GM19023 (cell line): ENCODE measurements around the gene KCP.
A peak's percentile ranks its signal among the peaks of the same experiment; 100 is the strongest.
"Not testable (repeated sequence)": the region's sequence is repeated elsewhere in the genome, so short reads cannot be mapped to it uniquely, and the experiment has no call there.

Source experiments
- ATAC-seq: cut with Tn5 transposase; IDR thresholded peaks from one replicate; pipeline ENCODE4 v1.9.1; 2021; ENCODE audit warnings: mild to moderate bottlenecking, moderate library complexity; ENCODE audit not compliant: unreplicated experiment

KCP gene

DNA sequence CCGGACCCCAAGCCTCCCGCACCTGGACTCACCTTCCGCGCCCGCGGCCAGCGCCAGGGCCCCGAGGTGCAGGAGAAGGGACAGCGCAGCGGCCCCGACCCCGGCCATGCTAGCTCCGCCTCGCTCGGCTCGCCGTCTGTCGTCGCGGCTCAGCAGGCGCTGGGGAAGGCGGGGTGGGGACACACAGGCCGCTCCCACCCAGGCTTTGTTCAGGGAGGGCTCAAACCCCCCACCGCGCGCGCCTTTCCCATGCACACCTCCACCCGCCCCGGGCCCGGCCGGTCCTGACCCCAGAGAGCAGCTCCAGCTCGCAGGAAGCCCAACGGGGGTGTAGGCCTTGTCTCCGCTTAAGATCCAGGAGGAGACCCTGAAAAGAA lies at the start of gene KCP:
KCP (minus strand) TSS at position 141 of the 377 bp plus-strand sequence; CDS start at position 108, 33 bp downstream.
- ATAC-seq: no peak

DNA sequence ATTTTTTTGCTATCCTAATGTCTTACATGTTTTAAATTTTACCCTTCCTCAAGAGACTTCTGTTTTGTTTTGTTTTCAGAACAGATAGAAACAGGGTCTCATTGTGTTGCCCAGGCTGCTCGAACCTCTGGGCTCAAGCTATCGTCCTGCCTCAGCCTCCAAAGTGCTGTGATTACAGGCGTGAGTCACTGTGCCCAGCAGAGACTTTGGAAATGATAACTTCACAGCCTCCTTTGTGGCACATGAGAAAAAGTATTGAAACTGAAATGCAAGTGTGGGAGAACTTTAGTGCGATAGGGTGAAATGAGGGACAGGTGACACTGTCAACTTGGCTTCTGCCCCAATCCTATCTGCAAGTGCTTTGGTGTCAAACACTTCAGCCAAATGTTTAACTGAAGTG lies 48.8 kb upstream of the KCP start:
- no peak for ATAC-seq

- no peak for ATAC-seq
Measured at GRCh38 chr7:128955981-128956380, 45.5 kb upstream of the KCP start.

DNA sequence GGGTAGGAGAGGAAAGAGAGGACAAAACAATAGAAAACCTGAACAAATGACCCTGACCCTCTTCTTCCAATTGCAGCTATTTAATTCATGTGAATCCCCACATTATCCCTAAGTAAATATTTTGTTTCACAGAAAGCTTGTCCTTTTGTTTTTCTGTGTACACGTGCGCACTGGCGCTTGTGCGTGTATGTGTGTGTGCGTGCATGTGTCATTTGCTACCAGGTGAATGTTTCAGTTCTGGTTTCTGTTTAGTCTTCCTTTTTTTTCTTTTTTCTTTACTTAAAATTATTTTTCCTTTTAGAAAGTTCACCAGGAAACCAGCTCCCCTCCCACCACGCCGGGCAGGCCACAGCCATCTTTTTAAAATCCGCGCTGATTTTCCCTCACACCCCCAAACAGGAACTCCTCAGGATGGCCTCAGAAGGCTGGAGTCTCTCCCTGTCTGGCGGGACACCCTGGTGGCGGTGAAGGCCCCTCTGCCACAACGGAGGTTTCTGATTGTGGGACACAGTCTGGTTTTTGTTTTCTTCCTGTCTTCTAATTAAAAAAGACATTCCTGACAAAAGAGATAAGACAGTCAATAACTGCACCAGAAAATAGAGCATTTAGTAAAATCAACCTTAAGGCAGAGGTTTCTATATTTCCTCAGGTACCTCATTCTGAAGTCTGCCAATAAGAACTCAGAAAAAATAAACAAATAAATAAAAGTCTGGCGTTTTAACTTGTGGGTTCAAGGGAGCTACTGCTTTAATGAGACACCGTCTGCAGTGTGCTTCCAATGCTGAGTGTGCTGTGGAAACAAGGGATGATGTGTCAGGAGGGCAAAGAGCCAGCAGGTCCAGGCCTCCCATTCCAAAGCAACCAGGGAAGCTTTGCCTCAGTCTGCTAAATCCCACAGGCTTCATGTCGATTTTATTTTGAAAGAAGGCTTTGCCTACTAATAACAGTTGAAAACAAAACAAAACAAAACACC lies 44.6 kb upstream of the KCP start:
- peak; percentile 59 for ATAC-seq

DNA sequence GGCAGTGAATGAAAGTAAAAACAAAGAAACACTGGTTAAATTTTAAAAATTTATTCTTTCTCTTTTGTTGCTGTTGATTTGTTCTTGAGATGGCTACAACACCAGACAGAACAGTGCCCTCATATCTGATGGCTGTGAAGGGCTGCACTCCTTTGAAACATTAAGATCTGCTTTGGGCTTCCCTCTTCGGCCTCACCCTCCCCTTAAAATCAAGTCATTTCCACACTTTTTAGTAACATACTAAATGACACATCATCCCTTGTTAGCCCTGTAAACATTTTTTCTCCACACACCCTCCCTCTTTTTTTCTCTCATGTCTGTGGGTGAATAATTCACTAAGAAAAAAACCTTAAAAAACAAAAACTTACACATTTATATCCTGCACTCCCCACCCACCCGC lies 43.6 kb upstream of the KCP start:
- no peak for ATAC-seq

GRCh38 chr7:128951296-128951695 lies 40.8 kb upstream of the KCP start:
- no peak for ATAC-seq

GRCh38 chr7:128948976-128949760 lies 38.7 kb upstream of the KCP start:
- no peak for ATAC-seq

- no peak for ATAC-seq
Measured at GRCh38 chr7:128948312-128948973, 37.9 kb upstream of the KCP start.

GRCh38 chr7:128947854-128948253 lies 37.3 kb upstream of the KCP start:
- no peak for ATAC-seq

GRCh38 chr7:128946936-128947830 lies 36.7 kb upstream of the KCP start:
- no peak for ATAC-seq

DNA sequence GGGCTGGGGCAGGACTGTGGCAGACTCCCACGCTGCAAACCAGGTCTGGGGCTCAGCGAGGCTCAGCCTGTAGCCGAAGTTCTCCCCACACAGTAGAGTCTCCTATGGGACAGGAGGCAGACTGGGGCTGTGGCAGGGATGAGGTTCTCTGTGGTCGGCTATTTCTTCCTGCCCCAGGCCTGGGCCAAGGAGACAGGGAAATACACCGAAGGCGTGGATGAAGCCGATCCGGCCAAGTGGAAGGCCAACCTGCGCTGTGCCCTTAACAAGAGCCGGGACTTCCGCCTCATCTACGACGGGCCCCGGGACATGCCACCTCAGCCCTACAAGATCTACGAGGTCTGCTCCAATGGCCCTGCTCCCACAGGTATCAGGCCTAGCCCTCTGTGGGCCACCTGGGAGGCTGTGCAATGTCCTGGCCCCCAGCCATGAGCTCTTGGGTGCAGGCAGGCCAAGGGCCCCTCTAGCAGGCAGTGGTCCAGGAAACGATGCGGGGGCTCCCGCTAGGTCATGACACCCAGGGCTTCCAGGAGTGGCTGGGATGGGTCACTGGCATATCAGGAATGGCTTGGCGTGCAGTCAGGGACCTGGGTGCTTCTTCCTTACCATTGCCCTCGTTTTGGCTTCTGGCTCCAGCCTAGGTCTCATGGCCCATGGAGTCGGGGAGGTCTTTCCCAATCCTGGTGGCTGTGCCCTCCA lies 35.3 kb upstream of the KCP start:
- no peak for ATAC-seq

- no peak for ATAC-seq
Measured at GRCh38 chr7:128944487-128945236, 34.2 kb upstream of the KCP start.

DNA sequence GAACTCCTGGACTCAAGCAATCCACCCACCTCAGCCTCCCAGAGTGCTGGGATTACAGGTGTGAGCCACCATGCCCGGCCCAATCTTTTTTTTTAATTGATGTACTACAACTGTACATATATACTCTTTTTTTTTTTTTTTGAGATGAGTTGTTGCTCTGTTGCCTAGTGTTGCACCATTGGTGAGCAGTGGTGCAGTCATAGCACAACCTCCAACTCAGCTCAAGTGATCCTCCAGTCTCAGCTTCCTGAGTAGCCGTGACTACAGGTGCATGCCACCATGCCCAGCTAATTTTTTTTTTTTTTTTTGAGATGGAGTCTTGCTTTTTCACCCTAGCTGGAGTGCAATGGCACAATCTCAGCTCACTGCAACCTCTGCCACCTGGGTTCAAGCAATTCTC lies 32.7 kb upstream of the KCP start:
- not testable (repeated sequence) for ATAC-seq

- ATAC-seq: no peak
Measured at GRCh38 chr7:128941946-128942526, 31.5 kb upstream of the KCP start.

DNA sequence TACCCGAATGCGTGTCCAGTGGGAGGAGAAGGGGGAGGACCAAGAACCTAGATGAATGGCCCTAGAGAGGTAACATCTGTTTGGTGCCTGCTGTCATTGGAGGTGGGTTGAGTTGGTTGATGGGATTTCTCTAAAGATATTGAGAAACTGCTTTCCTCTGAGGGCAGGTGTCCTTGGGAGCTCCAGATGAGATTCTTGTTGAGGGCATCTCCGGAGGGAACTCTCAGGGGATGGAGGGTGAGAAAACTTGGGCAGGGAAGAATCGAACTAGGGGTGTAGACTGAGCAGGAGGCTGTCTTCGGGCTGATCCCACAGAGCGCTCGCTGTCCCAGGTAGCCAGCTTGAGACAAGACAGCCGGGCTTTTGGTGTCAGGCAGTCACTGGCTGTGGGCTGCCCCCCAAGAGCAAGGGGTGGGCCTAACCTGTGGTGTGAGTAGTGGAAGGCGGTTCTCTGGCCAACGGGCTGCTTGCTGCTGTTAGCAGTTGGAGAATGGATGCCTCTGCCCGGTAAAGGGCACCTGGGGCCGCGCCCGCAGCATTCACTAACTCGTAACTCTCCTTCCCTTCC lies 30.9 kb upstream of the KCP start:
- ATAC-seq: no peak

DNA sequence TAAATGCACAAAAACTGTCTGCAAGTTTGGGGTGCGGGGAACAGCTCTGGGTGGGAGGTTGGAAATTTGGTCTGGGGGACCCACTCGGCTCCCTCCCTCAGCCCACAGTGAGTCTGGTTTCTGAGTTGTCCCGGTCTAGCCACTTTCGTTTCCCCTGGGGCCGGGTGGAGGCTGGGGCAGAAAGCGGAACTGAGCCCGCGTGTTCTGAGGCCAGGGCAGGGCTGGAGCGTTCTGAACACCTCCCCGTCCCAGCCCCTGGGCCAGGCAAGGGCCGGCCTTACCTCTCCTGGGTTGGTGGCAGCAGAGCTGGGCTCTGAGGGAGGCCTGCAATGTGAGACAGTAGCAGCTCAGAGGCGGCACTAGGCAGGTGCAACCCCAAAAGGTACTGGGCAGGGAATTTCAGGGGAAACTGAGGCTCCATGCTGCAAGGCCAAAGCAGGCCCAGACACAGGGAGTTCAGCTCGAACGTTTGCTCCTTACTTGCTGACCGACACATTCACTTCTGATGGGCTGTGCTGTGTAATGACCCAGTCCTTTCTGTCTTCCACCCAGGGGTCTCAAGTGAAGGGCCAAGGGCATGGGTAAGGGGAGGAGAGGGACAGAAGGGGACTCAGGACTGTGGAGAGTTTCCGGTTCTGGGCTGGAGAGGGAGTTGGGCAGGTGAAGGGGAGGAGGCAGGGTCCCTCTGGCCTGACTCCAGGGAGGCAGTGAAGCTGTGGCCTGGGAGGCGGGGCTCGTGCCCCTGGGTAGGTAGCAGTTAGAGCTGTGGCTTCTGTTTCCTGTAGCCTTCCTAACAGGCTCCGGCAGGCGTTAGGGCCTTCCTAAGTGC lies 30.2 kb upstream of the KCP start:
- ATAC-seq: peak; percentile 47

GRCh38 chr7:128939861-128940410 lies 29.4 kb upstream of the KCP start:
- ATAC-seq: peak; percentile 21
